GM18502 (cell line): ENCODE results near the gene RALGAPA2.

Source experiments
- ATAC-seq: cut with Tn5 transposase; IDR thresholded peaks from one replicate; pipeline ENCODE4 v1.9.1; 2021; ENCODE audit warnings: mild to moderate bottlenecking; ENCODE audit not compliant: unreplicated experiment, poor library complexity

The RALGAPA2 gene

GRCh38 chr20:20447196-20447595, 265.2 kb downstream of the RALGAPA2 start:
- no peak for ATAC-seq

GRCh38 chr20:20446425-20447015, 265.9 kb downstream of the RALGAPA2 start:
- ATAC-seq, result no peak

DNA sequence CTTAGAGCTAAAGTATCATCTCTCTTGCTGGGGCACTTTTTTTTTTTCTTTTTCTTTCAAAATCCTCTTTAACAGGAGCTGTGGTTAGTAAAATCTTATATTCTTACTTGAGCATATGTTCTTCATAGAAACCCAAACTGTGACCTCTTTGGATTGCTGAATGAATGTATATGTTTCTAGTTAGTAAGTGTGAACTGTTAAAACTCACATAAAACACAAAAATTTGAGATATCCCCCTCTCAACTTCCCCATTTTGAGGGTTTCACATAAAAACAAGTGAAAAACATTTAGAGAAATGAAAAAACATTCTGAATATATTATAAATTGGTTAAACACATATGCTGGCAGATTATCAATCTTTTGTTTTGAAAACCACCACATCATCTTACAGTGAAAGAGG, 266.4 kb downstream of the RALGAPA2 start:
- no peak for ATAC-seq

- ATAC-seq, result no peak
These were observed 268.9 kb downstream of the RALGAPA2 start for GRCh38 chr20:20443504-20443903.

DNA sequence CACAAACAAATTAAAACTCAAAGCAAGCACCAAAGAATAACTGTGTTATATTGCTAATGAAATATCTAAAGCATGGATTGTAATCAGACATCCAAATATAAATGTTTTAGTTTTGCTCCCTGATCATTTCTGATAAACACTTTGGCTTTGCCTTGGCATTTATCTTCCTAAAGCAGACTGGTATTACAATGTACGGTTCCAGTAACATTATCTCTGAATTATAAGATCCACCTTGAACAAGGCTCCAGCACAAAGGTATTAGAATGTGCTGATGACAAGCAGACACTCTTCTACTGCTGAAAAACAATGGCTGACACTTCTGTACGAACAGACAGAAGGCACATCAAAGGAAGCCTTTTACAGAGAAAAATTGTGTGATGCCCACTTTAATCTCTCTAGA, 270.0 kb downstream of the RALGAPA2 start:
- no peak for ATAC-seq

DNA sequence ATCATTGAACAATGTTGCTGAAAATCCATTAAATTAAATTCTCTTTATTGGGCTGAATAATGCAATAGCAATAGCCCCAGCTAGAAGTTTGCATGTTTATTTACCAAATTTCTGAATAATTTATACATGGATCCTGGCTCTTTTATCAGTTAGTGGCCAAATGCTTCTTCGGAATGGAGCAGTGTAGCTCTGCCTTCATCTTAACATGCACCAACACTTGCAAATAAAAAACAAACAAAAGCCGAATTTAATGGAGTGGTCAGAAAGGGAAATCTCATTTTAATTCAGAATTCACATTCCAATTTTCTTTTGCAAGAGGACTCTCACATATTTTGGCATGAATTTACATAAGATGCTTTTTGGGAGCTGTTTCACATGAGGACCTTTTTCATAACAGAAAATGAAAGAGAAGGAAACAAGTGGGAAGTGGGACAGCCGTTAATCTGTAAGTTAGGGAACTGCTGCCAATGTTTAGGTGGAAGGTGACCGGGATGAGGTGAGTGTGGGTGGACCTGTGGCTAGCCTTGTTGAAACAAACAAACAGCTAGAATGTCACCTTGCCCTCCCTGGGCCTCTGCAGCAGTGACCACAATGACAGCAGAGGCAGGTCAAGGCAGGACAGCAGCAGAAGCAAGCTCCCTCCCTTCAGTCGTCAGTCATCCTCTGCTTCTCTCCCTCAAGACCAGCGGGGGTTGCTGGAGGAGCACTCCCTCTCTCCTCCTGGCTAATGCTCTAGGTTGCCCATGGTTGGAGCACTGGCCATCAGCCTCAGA, 271.4 kb downstream of the RALGAPA2 start:
- ATAC-seq, result no peak

DNA sequence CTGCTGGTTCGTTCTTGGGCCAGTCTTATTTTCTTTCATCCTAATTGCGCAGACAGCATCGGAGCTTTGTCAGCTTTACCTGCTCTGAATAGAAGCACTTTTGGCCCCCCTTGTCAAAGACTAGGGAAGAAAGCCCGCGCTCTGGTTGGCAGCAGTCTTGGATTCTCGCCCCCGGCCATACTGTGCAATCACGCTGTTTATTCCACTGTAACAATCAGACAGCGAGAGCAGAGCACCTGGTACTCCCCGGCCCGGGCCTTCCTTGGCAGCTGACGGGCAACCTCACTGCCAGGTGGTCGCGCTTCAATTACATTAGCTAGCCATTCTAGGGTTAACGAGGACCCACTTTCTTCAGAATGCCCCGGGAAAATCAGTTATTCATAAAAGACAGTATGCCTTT, 272.0 kb downstream of the RALGAPA2 start:
- no peak for ATAC-seq

- ATAC-seq, result no peak
These were observed 272.7 kb downstream of the RALGAPA2 start for GRCh38 chr20:20439602-20440190.

DNA sequence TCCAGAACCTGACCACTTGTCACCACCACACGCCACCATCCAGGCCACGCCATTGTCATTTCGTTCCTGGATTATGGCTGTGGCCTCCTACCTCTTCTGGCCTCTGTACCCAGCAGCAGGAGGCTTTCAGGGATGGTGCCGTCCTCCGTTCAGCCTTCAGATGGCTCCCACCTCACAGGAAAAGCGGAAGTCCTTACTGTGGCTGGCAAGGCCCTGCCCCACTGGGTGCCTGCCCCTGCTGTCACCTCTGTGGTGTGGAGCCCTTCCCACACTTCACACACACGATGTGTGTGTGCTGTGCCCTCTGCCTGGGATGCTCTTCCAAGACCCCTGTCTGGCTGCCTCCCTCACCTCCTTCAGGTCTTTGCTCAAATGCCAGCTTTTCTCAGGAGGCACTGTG, 275.1 kb downstream of the RALGAPA2 start:
- ATAC-seq, result no peak

DNA sequence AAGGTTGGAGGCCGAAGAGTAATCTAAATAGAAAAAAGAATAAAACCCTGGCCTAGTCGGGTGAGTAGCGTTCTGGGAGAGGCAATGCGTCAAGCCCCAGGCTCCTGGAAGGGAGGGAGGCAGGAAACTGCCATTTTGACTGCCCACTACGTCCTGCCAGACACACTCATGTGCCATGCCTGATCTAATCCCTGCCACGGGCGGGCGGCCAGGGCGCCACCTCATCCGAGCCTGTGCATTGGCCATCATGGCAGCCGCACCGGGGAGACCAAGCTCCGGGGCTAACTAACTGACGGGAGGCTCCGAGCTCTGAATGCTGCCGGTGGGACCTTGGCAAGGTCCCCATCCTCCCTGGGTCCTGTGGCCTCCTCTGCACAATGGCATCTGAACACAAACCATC, 275.8 kb downstream of the RALGAPA2 start:
- ATAC-seq, result no peak

GRCh38 chr20:20435453-20435852, 277.0 kb downstream of the RALGAPA2 start:
- no peak for ATAC-seq

DNA sequence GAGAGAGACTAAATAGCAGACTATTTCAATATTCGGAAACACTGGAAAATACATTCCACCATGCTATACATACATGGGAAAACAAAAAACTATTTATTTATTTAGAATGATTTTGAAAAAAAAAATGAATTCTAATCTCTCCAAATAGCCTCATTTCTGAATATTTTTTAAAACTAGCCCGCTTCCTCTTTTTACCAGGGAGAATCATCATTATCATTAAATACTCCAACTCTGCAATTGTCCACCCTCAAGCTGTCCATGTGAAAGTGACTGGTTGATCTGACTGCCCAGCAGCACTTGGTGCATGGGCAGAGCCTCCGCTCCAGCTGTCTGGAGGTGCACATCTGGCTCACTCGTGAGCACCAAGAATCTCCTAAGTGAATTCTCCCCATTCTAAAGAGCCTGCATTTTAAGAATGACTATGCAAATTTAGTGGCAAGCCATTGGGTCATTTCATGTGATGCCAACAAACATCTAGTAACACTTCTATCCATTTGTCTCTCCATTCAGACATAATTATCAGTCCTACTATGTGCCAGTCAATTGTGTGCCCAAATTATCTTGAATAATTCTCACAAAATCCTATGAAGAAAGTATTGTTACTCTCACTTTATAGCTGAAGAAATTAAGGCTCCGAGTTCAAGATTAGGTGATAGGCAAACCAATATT, 279.7 kb downstream of the RALGAPA2 start:
- ATAC-seq, result no peak

- ATAC-seq, result no peak
These were observed 282.4 kb downstream of the RALGAPA2 start for GRCh38 chr20:20430066-20430465.

DNA sequence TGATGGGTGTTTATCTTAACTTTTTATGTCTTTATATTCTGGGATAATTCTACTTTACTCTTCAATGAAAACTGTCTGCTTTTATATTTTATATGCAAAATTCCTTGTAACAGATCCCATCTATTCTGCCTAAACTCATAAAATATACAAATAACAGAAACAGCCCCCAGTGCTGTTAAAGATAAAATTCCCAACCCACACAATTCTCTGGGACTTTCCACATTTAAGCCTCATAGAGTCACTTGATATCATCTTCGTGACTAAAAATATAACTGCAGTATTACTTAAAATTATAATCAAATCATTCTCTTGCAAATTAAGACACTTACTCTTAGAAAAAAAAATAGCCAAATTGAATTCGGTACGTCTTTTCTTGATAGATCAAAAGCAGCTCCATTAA, 284.4 kb downstream of the RALGAPA2 start:
- no peak for ATAC-seq

DNA sequence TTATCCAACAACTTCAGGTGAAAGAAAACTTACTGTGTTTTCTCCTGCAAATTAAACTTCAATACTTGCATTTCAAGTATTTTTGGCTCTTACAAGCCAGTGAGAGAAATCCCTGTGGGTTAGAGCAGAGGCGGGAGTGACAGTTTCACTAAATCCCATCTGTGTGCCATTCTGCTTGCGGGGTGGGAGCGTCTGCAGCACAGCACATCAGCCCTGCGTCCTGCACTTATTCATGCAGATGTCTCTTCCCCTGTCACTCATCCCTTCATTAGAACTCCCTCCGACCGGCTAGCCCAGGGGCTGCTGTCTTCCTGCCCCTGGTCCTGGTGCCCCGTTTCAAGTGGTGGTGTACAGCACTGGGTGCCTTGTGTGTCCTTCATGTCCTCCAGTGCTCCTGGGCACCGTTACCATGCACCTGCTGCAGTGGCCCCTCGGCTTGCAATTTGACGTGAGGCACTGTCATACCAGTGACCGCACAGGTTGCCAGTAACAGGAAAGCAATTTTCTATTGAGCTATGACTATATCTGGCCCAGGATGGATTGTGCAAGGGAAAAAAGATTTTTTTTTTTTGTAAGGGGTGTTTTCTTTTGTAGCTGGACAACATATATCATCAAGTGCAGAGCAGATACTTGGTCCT, 285.1 kb downstream of the RALGAPA2 start:
- no peak for ATAC-seq

GRCh38 chr20:20426655-20426907, 285.9 kb downstream of the RALGAPA2 start:
- ATAC-seq, result no peak

DNA sequence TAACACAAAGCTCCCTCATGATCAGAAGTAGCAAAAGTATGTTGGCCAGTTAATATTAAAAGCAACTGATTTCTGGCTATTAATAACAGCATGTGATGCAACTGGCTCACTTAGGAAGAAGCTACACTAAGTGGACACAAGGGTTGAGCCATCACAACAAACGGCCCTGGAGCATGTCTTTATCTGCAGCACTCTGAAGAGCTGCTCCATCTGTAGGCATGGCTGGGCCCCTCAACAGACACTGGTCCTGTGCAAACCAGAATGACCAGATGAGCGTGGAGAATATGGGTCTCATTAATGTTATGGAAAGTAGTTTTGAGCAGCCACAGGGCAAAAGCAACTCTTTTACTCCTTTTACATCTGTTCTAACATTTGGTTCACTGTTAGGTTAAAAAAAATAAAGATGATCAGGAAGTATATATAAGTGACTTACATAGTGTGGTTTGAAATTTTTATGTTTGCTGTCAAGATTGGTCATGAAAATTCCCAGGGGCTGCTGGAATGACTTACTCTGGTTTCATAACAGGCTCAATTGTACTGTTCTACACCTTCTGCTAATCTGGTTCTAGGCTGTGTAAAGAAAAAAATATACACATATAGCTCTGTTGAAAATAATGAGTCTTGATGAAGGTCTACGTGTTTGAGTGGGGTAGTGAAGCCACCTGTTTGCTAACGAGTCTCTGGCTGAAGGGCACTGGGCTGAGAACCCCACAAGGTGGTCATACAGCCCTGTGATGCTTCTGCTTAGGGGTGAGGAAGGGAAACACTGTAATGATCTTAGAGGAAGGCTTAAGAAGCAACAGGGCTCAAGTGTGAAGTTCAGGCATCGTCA, 286.4 kb downstream of the RALGAPA2 start:
- no peak for ATAC-seq

- ATAC-seq, result no peak
These were observed 289.3 kb downstream of the RALGAPA2 start for GRCh38 chr20:20423117-20423516.

DNA sequence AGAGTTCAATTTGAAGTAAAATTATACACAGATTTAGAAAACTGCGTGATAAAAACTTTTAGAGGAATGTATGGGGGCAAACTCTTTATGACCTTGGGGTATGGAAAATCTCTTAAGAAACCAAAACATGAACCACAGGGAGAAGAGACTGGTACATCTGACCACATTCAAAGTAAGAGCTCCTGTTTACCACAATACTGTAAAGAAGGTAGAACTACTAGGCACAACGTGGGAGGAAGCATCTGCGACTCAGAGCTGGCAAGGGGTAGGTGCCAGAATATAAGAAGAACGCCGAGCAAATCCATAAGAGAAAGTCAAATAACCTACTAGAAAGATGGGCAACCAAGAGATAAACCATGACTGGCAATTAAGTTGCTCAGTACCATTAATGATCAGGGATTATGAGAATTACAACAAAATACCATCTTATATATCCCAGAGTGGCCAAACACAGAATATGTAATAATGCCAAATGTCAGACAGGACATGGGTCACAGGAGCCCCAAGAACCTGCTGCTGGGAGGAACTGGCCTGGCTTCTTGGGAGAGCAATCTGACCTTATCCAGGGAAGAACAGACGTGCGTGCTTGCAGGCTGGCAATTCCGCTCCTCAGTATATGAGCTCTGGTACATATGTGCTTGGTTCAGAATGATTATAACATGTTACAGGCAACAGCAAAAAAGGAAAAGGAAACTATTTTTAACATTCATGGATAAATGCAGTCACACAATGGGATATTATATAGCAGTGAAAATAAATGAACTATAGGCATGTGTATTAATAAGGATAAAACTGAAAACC, 294.4 kb downstream of the RALGAPA2 start:
- no peak for ATAC-seq
